ENCODE results near the gene MARCHF9. TPM values are rescaled to one million over a fixed set of nuclear protein-coding genes. Genes with fewer than 3 reads are reported as not detected.

Gene MARCHF9
- total RNA-seq, 3 donors from 2014 or later (not counting 1 experiment from before 2014, with no cell fraction given), result 25.4 to 28.4 (median 26.0) TPM

GRCh38 chr12:57732726-57733593 is 21.9 kb upstream of the MARCHF9 start:
- Mint-ChIP-seq H3K27ac (no peak overlapping the region), H3K36me3 (peaks cover 7% of the 10 kb centered on the region), H3K27me3 (ENCODE audit: low read depth in 2 of 2) (no peaks in the 10 kb centered on the region), H3K9me3 (no peaks in the 10 kb centered on the region), H3K4me3 (no peak overlapping the region), H3K4me1 (peaks cover 18 to 29% of the 10 kb centered on the region in 2 donors)
- Histone ChIP-seq H3K36me3 (ENCODE audit: control insufficient read depth, insufficient read depth, low read length) (peaks cover 80% of the 10 kb centered on the region), H3K9me3 (ENCODE audit: control insufficient read depth, insufficient read depth, low read length) (no peaks in the 10 kb centered on the region), H3K4me1 (ENCODE audit: control insufficient read depth, insufficient read depth, low read length) (no peaks in the 10 kb centered on the region), H3K27me3 (ENCODE audit: control insufficient read depth, insufficient read depth, low read length) (no peaks in the 10 kb centered on the region), H3K27ac (ENCODE audit: low read length) (no peak overlapping the region), H3K4me3 (ENCODE audit: low read length) (no peak overlapping the region)
- intact Hi-C loops (cut with micrococcal nuclease), result no loop called here
- ATAC-seq (no peak), DNase-seq (no peak)
- 96% methylated on average over 11 of the region's 11 CpGs for WGBS (ENCODE audit: insufficient coverage)
- TF ChIP-seq, protein P1, sequence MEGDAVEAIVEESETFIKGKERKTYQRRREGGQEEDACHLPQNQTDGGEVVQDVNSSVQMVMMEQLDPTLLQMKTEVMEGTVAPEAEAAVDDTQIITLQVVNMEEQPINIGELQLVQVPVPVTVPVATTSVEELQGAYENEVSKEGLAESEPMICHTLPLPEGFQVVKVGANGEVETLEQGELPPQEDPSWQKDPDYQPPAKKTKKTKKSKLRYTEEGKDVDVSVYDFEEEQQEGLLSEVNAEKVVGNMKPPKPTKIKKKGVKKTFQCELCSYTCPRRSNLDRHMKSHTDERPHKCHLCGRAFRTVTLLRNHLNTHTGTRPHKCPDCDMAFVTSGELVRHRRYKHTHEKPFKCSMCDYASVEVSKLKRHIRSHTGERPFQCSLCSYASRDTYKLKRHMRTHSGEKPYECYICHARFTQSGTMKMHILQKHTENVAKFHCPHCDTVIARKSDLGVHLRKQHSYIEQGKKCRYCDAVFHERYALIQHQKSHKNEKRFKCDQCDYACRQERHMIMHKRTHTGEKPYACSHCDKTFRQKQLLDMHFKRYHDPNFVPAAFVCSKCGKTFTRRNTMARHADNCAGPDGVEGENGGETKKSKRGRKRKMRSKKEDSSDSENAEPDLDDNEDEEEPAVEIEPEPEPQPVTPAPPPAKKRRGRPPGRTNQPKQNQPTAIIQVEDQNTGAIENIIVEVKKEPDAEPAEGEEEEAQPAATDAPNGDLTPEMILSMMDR (IDR thresholded peaks at IDR 0.05), result no peak

DNA sequence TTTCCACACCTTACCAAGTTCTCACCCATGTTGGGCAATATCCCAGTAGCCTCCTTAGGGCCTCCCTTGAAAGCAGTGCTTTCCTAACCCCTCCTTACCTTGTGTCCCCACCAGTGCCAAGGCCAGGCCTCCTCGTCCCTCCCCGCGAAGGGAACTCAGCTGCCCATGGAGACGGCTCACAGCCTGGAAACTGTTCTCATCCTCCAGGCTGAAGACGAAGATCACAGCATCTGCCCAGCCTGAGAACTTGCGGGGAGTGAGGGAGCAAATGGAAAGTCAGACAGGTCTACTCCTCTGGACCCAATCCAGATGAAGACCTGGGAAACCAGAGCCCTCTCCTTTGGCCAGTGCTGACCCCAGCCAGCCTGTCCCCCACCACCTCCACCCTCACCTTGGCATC is 21.0 kb upstream of the MARCHF9 start:
- H3K4me3 Mint-ChIP-seq, result no peak overlapping the region
- no peak overlapping the region for H3K27ac ChIP-seq (ENCODE audit: low read length)
- H3K36me3 Mint-ChIP-seq, result peaks cover 7% of the 10 kb centered on the region
- no peak overlapping the region for H3K4me3 ChIP-seq (ENCODE audit: low read length)
- TF ChIP-seq, protein P1 (IDR thresholded peaks at IDR 0.05), result no peak
- no peaks in the 10 kb centered on the region for H3K9me3 ChIP-seq (ENCODE audit: control insufficient read depth, insufficient read depth, low read length)
- no peaks in the 10 kb centered on the region for H3K9me3 Mint-ChIP-seq
- ATAC-seq (no peak), DNase-seq (no peak)
- no peaks in the 10 kb centered on the region for H3K27me3 ChIP-seq (ENCODE audit: control insufficient read depth, insufficient read depth, low read length)
- peaks cover 19 to 29% of the 10 kb centered on the region in 2 donors for H3K4me1 Mint-ChIP-seq
- intact Hi-C loops (cut with micrococcal nuclease), result no loop called here
- peak overlapping the region in 1 of 2 donors; percentile 50 for H3K27ac Mint-ChIP-seq
- H3K4me1 ChIP-seq (ENCODE audit: control insufficient read depth, insufficient read depth, low read length), result peaks cover 1% of the 10 kb centered on the region
- WGBS (ENCODE audit: insufficient coverage), result 94% methylated on average over 6 of the region's 6 CpGs
- H3K36me3 ChIP-seq (ENCODE audit: control insufficient read depth, insufficient read depth, low read length), result peaks cover 74% of the 10 kb centered on the region
- H3K27me3 Mint-ChIP-seq (ENCODE audit: low read depth in 2 of 2), result no peaks in the 10 kb centered on the region

GRCh38 chr12:57734591-57734990 is 20.3 kb upstream of the MARCHF9 start:
- no peak overlapping the region for H3K27ac ChIP-seq (ENCODE audit: low read length)
- H3K4me3 ChIP-seq (ENCODE audit: low read length), result no peak overlapping the region
- peaks cover 75% of the 10 kb centered on the region for H3K36me3 ChIP-seq (ENCODE audit: control insufficient read depth, insufficient read depth, low read length)
- Mint-ChIP-seq H3K27me3 (ENCODE audit: low read depth in 2 of 2) (no peaks in the 10 kb centered on the region), H3K4me3 (no peak overlapping the region), H3K9me3 (no peaks in the 10 kb centered on the region), H3K4me1 (peaks cover 26 to 36% of the 10 kb centered on the region in 2 donors), H3K36me3 (peaks cover 7% of the 10 kb centered on the region), H3K27ac (peak overlapping the region; percentile 49 to 50)
- peaks cover 8% of the 10 kb centered on the region for H3K4me1 ChIP-seq (ENCODE audit: control insufficient read depth, insufficient read depth, low read length)
- DNase-seq (no peak), ATAC-seq (no peak)
- no peaks in the 10 kb centered on the region for H3K27me3 ChIP-seq (ENCODE audit: control insufficient read depth, insufficient read depth, low read length)
- intact Hi-C loops (cut with micrococcal nuclease), result no loop called here
- H3K9me3 ChIP-seq (ENCODE audit: control insufficient read depth, insufficient read depth, low read length), result no peaks in the 10 kb centered on the region
- WGBS (ENCODE audit: insufficient coverage), result 94% methylated on average over 4 of the region's 4 CpGs
- TF ChIP-seq, protein P1 (IDR thresholded peaks at IDR 0.05), result no peak
